NCI-H187 (cell line): Measurements from ENCODE around the gene C1QTNF3.
"Not testable (repeated sequence)": the region's sequence is repeated elsewhere in the genome, so short reads cannot be mapped to it uniquely, and the experiment has no call there.

Experiments used
- DNase-seq, 2 experiments: peaks; one replicate each; lab custom pipeline; 2025; lab: John Stamatoyannopoulos, UW

The C1QTNF3 gene

GRCh38 chr5:34021334-34021733 is 21.7 kb downstream of the C1QTNF3 start:
- no peak for DNase-seq

DNA sequence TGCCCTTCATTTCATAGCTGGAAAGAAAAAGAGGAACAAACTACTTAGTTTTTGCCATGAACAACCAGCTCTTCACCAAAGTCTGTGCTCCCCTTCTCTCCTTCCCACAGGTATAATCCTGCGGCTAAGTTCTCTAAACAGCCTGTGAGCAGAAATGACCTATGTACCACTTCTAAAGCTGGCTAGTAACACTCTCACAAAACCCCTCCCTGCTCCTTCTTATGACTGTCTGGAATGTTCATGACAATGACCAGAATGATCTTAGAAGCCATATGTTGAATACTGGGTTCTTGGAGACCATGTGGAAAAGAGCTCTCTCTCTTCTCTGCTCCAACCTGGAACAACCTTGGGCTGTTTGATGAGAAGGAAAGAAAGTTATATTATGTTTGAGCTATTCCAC is 22.3 kb downstream of the C1QTNF3 start:
- DNase-seq: no peak

GRCh38 chr5:34017254-34017653 is 25.8 kb downstream of the C1QTNF3 start:
- no peak for DNase-seq

DNA sequence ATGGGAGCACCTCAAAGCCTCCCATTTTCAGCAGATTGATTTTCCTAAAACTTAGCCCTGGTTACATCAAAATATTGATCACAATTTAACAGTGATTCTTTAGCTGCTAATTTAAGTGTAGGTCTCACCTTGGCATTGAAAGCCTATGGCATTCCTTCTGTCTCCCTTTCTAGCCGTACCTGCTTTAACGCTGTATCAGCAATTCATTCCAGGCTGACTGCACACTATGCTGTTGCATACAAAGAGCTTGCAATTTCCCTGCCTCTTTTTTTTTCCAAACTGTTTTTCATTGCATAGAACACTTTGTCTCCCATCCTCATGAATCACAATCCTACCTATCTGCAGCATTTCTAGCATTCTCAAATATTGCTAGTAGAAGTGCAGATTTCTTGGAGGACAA is 26.3 kb downstream of the C1QTNF3 start:
- DNase-seq: no peak

DNA sequence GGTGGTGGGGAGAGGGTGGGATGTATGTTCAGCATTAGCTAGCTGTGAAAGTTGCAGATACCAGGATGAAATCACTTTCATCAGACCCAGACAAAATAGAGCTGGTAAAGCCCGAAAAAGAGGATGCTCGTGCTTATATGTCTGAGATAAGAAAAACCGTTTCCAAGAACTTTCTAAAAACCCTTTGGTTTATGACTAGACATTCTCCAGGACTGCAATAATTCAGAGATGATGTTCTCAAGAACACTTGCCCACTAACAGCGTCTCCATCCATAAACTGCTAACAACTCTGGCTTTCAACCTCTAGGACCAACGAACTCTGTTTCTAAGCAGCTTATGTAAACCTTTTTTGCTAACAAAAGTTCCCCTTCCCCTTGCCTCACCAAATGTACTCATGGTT is 26.8 kb downstream of the C1QTNF3 start:
- no peak for DNase-seq

DNA sequence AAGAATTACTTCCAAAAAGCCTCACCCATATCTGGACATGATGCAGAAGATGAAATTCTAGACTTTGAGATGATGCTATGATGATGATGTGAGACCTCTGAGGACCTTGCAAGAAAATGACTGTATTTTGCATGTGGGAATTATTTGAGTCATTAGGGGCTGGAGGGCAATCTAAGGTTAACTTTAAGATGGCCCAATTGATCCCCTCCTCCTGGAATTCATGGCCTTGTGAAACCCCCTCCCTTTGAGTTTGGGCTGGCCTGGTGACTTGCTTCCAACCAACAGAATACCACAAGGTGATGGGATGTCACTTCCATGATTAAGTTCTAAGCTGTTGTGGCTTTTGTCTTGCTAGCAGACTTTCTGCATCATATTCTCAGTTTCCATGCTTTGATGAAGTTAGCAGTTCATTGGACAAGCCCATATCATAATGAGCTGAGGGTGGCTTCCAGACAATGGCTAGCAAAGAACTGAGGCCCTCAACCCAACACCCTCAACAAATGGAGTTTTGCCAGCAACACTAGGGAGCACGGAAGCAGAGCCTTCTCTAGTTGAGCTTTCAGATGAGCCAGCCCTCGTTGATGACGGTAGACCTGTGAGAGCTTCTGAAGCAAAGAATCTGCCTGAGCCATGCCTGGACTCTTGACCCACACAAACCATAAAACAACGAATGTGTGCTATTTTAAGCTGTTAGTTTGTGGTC is 27.7 kb downstream of the C1QTNF3 start:
- no peak for DNase-seq

GRCh38 chr5:34014626-34015025 is 28.4 kb downstream of the C1QTNF3 start:
- no peak for DNase-seq

- DNase-seq: no peak
Observed at GRCh38 chr5:34013547-34013946, 29.5 kb downstream of the C1QTNF3 start.

DNA sequence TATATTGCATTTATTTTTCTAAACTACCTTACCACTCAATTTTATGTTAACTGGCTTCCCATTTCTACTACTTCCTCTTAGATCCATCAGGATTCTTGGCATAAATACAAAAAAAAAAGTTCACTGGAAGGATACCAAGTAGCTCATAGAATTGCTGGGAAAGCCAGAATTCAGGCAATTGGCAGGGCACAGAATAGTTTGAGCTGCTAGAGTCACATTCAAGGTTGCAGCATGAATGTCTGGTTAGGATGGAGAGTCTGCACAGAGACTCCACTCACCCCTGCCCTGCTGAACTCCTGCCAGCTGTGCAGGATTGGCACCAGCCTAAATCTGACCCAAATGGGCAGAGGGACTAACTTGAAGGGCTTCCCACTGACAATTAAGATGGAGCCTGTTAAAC is 30.2 kb downstream of the C1QTNF3 start:
- DNase-seq: no peak

DNA sequence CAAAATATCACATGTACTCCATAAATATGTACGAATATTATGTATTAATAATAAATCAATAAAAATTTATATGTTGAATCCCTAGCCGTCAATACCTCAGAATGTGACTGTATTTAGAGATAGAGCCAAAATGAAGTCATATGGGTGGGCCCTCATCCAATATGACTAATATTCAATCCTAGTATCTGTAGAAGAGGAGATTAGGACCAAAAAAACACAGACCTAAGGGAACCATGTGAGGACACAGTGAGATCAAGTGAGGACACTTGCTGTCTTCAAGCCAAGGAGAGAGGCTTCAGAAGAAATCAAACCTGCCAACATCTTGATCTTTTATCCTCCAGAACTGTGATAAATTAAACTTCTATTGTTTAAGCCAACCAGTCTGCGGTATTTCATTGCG is 31.5 kb downstream of the C1QTNF3 start:
- no peak for DNase-seq

DNA sequence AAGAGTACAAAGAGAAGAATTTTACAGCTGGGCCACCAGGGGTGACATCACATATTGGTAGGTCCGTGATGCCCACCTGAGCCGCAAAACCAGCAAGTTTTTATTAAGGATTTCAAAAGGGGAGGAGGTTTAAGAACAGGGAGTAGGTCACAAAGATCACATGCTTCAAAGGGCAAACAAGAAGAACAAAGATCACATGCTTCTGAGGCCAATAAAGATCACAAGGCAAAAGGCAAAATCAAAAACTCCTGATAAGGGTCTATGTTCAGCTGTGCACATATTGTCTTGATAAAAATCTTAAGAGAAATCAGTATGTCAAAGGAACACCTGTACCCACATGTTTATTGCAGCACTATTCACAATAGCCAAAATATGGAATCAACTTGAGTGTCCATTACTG is 32.9 kb downstream of the C1QTNF3 start:
- DNase-seq: not testable (repeated sequence)

DNA sequence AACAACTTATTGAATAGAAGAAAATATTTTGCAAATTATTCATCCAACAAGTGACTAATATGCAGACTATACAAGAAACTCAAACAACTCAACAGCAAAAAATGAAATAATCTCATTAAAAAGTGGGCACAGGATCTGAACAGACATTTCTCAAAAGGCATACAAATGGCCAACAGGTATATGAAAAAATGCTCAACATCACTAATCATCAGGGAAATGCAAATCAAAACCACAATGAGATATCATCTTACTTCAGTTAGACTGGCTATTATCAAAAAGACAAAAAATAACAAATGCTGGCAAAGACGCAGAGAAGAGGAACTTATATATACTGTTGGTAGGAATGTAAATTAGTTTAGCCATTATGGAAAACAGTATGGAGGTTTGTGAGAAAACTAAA is 33.4 kb downstream of the C1QTNF3 start:
- no peak for DNase-seq

- DNase-seq: no peak
Observed at GRCh38 chr5:34008802-34009201, 34.2 kb downstream of the C1QTNF3 start.

DNA sequence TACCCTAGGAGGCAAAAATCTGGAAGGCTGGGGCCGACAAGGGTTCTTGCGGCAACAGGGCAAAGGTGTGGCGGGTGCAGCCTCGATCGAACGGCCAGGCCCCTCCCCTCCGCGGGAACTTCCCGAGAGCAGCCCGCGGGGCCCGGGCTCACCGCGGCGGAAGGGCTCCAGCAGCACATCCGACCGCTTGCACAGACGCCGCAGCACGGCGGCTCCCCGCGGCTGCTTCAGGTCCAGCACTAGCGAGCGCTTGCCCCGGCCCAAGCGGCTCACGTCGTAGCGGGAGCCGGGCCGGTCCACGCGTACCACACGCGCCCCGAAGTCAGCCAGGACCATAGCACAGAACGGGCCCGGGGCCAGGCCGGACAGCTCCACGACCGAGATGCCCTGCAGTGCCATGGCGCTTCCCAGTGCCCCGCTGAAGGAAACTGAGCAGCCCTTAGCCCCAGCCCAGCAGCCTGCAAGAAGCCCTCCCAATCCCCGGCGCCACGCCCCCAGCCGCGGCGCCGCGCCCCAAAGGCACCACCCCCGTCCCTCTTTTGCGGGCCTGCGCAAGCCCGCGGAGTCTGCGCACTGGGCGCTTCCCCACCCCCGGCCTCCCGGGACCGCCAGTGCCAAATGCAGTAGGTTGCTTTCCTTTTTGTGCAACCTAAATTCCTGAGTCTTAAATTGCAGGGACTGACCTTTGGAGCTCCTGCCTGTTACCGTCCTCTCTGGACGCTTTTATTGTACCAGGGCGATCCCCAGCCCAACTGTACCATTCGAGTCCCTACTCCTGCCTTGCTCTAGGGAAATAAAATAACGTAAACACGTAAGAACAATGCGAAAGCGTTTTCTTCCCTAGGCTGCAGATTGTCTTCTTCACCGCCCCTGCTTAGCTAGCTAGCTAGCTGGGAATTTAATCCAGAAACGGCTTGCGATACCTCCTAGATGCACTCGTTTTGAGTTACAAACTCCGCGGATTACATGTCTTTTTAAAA is 35.1 kb downstream of the C1QTNF3 start, which contains the start of gene AMACR:
TSS of gene AMACR (minus strand) at position 430 of the 980 bp plus-strand sequence. CDS start at position 399, 31 bp downstream.
- DNase-seq: peak; percentile 84 to 89

DNA sequence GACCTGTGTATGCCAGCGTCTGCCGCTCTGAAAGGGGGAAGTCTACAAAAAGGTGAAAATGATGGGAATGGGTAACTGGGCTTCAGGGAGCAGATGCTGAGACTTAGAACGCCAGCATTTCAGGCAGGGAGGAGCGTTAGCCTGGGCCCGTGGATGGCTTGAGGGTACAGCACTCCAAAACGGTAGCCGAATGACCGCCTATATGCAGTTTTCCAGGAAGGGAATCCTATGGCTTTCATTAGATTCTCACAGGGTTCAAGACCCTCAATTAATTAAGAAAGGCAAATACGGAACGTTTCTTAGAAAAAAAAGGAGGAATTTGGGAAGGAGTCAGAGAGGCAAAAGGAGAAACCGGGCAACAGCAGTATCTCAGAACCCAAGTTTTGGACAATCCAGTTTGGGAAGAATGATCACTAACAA is 35.8 kb downstream of the C1QTNF3 start:
- DNase-seq: no peak

- DNase-seq: no peak
Observed at GRCh38 chr5:34005681-34006080, 37.3 kb downstream of the C1QTNF3 start.

- DNase-seq: no peak
Observed at GRCh38 chr5:34005211-34005610, 37.8 kb downstream of the C1QTNF3 start.

GRCh38 chr5:34003941-34004340 is 39.1 kb downstream of the C1QTNF3 start:
- no peak for DNase-seq

DNA sequence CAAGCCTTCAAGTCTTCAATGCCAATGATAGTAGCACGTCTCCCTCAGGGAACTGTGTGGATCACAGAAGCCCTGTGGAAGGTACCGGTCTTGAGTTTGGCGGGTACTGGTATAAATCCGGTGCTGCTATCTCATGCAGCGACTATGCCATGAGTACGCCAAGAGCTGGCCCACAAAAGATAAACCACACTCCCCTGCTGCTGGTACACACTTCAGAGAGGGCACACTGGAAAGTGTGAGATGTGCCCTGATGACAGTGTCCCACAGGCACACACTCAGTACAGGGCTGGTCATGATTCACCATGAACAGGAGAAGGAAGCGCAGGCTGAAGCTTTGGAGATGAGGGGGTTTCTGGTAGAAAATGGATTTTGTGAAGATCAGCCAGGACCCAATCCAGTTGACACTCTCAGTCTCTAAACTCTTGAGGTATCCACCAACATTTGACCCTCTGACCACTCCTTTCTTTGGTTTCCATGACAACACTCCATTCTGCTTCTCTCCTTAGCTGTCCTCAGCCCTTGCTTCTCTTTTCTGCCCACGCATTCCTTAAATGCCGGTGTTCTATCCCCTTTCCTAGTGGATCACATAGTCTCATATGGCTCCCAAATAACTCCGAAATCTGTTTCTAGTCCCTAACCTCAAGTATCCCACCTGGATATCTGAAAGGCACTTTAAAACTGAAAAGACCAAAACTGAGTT is 40.2 kb downstream of the C1QTNF3 start:
- DNase-seq: no peak

DNA sequence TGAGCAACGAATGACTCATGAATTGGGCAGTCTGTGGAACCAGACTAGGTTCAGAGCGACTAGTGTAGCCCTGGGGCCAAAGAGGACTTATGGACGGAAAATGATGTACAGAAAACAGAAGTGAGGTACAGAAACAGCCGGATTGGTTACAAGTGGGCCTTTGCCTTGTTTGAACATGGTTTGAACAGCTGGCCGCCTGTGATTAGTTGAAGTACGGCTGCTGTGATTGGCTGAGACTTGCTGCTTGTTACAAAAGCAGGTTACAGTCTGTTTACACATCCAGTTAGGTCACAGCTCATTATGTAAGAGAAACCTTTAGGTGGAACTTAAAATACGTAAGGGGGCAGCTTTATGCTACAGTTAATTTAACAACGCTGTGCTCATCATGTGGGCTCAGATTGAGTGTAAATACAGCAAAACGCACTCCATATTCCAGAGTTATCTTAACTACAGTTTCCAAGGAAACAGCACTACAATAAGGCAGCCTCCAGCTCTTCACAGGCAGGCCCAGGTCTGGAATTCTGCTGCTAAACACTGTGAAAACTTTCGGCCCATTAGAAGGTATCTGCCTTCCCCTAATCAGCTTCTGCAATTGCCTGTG is 41.7 kb downstream of the C1QTNF3 start:
- peak; percentile 35 to 61 for DNase-seq

DNA sequence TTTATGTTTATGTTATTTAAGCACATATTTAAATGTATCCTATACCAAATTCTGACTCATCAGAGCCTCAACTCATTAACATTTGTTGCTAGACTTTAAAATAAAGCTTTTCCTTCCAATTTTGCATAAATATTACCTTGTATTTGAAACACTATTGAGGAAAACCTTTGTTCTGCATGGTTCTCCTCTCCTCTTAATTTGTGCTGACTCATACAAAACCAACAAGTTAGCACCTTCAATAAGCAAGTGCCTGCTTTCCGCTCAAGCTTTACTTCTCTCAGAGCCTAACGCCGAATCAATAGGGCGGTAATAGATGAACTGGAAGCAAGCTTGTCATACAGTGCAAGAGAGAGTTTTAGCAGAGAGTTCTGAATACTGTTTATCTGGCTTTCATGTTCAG is 43.0 kb downstream of the C1QTNF3 start:
- DNase-seq: no peak
